IMR-90 (cell line): Measurements from ENCODE around the gene CHD2. TPM values are rescaled to one million over a fixed set of nuclear protein-coding genes. Genes with fewer than 3 reads are reported as not detected.
A peak's percentile ranks its signal among the peaks of the same experiment; 100 is the strongest.

Experiments
- ATAC-seq: fragments of 200-7000 bp; cut with Tn5 transposase; 2 replicates; pipeline ENCODE4 v1.9.1; 2020; ENCODE audit warnings: low read depth, mild to moderate bottlenecking, moderate library complexity
- BruUV-seq: library from RNA; stranded (reverse); fragments of 400-500 nt; replicated peaks from 2 replicates; lab custom pipeline; 2021; lab: Mats Ljungman, UMichigan
- CTCF ChIA-PET: fragments of 300-600 bp; formaldehyde crosslinking; extraction: SDS; loops from one replicate; lab custom pipeline; 2021; ENCODE audit warnings: antibody characterized with exemption; lab: Yijun Ruan, JAX
- POLR2A ChIA-PET: fragments of 300-600 bp; sonication (Branson Sonifier 250); formaldehyde crosslinking; loops from one replicate; lab custom pipeline; 2022; ENCODE audit warnings: antibody characterized with exemption; ENCODE audit not compliant: unreplicated experiment; lab: Charles Lee
- DNase-seq: peaks from one replicate; pipeline ENCODE4 v3.0.0; 2013
- H2AFZ ChIP-seq: replicated peaks from 2 replicates; pipeline ENCODE3; 2013; ENCODE audit warnings: low read length, mild to moderate bottlenecking; ENCODE audit not compliant: poor library complexity
- H2AK5ac ChIP-seq: 2 replicates; pipeline ENCODE4 v1.6.1; 2013; ENCODE audit warnings: low read depth, low read length, inconsistent platforms
- H2AK9ac ChIP-seq: replicated peaks from 2 replicates; pipeline ENCODE3; 2013; ENCODE audit warnings: mild to moderate bottlenecking, low read depth, low read length, moderate library complexity; ENCODE audit not compliant: poor library complexity
- H2BK120ac ChIP-seq: 2 replicates; pipeline ENCODE4 v1.6.1; 2013; ENCODE audit warnings: low read depth, low read length, inconsistent platforms
- H2BK15ac ChIP-seq: 3 replicates; pipeline ENCODE4 v1.6.1; 2013; ENCODE audit warnings: low read depth, low read length, inconsistent platforms
- H2BK20ac ChIP-seq: 2 replicates; pipeline ENCODE4 v1.6.1; 2013; ENCODE audit warnings: low read depth, mild to moderate bottlenecking, inconsistent platforms, low read length, moderate library complexity
- H2BK5ac ChIP-seq: 2 replicates; pipeline ENCODE4 v1.6.1; 2013; ENCODE audit warnings: mild to moderate bottlenecking, low read depth, low read length, inconsistent platforms; ENCODE audit not compliant: poor library complexity, severe bottlenecking
- H3K14ac ChIP-seq: replicated peaks from 2 replicates; pipeline ENCODE4 v1.6.1; 2013; ENCODE audit warnings: low read depth, low read length, inconsistent platforms
- H3K18ac ChIP-seq: 2 replicates; pipeline ENCODE4 v1.6.1; 2013; ENCODE audit warnings: low read depth, low read length, control low read depth
- H3K23ac ChIP-seq: 2 replicates; pipeline ENCODE4 v1.6.1; 2013; ENCODE audit warnings: low read depth, low read length, inconsistent platforms
- H3K27ac ChIP-seq: 2 replicates; pipeline ENCODE4 v1.5.1; 2013; ENCODE audit warnings: mild to moderate bottlenecking, control low read depth, low read length; ENCODE audit not compliant: insufficient read depth
- H3K27me3 ChIP-seq: 2 replicates; pipeline ENCODE4 v1.6.1; 2013; ENCODE audit warnings: low read length; ENCODE audit not compliant: control insufficient read depth, insufficient read depth
- H3K36me3 ChIP-seq: 2 replicates; pipeline ENCODE4 v1.6.1; 2013; ENCODE audit warnings: low read length, mixed read lengths; ENCODE audit not compliant: control insufficient read depth, insufficient read depth
- H3K4ac ChIP-seq: 2 replicates; pipeline ENCODE4 v1.6.1; 2013; ENCODE audit warnings: low read depth, low read length, inconsistent platforms
- H3K4me1 ChIP-seq: 2 replicates; pipeline ENCODE4 v1.6.1; 2013; ENCODE audit warnings: low read length, mixed read lengths; ENCODE audit not compliant: control insufficient read depth, insufficient read depth
- H3K4me2 ChIP-seq: 2 replicates; pipeline ENCODE4 v1.6.1; 2013; ENCODE audit warnings: low read depth, mild to moderate bottlenecking, control low read depth, low read length, moderate library complexity
- H3K4me3 ChIP-seq: 2 replicates; pipeline ENCODE4 v1.5.1; 2013; ENCODE audit warnings: low read depth, mild to moderate bottlenecking, control low read depth, low read length, moderate library complexity; ENCODE audit not compliant: insufficient read depth
- H3K56ac ChIP-seq: 2 replicates; pipeline ENCODE4 v1.6.1; 2013; ENCODE audit warnings: low read length, inconsistent platforms; ENCODE audit not compliant: insufficient read depth; ENCODE audit errors: extremely low read depth
- H3K79me1 ChIP-seq, 2 experiments: 2 replicates each; pipeline ENCODE4 v1.6.1; 2013; ENCODE audit warnings: low read length in 2 of 2, inconsistent platforms in 1 of 2, low read depth in 1 of 2
- H3K9ac ChIP-seq: 2 replicates; pipeline ENCODE4 v1.6.1; 2013; ENCODE audit warnings: low read depth, low read length, control low read depth
- H3K9me1 ChIP-seq: 2 replicates; pipeline ENCODE4 v1.6.1; 2013; ENCODE audit warnings: low read length, inconsistent platforms; ENCODE audit not compliant: insufficient read depth
- H3K9me3 ChIP-seq: 2 replicates; pipeline ENCODE4 v1.6.1; 2013; ENCODE audit warnings: low read length; ENCODE audit not compliant: control insufficient read depth, insufficient read depth
- H4K20me1 ChIP-seq: 2 replicates; pipeline ENCODE4 v1.6.1; 2013; ENCODE audit warnings: low read length, inconsistent platforms; ENCODE audit not compliant: insufficient read depth
- H4K5ac ChIP-seq: 2 replicates; pipeline ENCODE4 v1.6.1; 2013; ENCODE audit warnings: mild to moderate bottlenecking, low read depth, low read length, control low read depth
- H4K8ac ChIP-seq, 2 experiments: 2 replicates each; pipeline ENCODE4 v1.6.1; 2013; ENCODE audit warnings: low read depth in 2 of 2, low read length in 2 of 2, control low read depth in 1 of 2, inconsistent platforms in 1 of 2
- H4K91ac ChIP-seq: 2 replicates; pipeline ENCODE4 v1.6.1; 2013; ENCODE audit warnings: low read depth, low read length, inconsistent platforms; ENCODE audit not compliant: insufficient read depth
- BHLHE40 ChIP-seq: fragments of 150-350 bp; IDR thresholded peaks from 2 replicates; pipeline ENCODE4 v1.6.1; 2016; ENCODE audit warnings: mild to moderate bottlenecking, low read depth, low read length
- CEBPB ChIP-seq: IDR thresholded peaks from 2 replicates; pipeline ENCODE4 v1.6.1; 2012; ENCODE audit warnings: low read depth, low read length, improper control_type of control experiment
- CHD1 ChIP-seq: IDR thresholded peaks from 2 replicates; pipeline ENCODE4 v1.6.1; 2012; ENCODE audit warnings: low read depth, low read length, improper control_type of control experiment
- ELK1 ChIP-seq: fragments of 150-350 bp; IDR thresholded peaks from 2 replicates; pipeline ENCODE4 v1.6.1; 2016; ENCODE audit warnings: low read depth, mild to moderate bottlenecking, low read length, moderate library complexity, borderline replicate concordance
- MXI1 ChIP-seq: IDR thresholded peaks from 2 replicates; pipeline ENCODE4 v1.6.1; 2012; ENCODE audit warnings: low read depth, mild to moderate bottlenecking, low read length, moderate library complexity, borderline replicate concordance
- NFE2L2 ChIP-seq: fragments of 150-350 bp; IDR thresholded peaks from 2 replicates; pipeline ENCODE4 v1.6.1; 2016; ENCODE audit warnings: low read depth, mild to moderate bottlenecking, low read length
- POLR2A ChIP-seq: IDR thresholded peaks from 2 replicates; pipeline ENCODE4 v1.6.1; 2012; ENCODE audit warnings: mild to moderate bottlenecking, low read depth, low read length
- RCOR1 ChIP-seq: IDR thresholded peaks from 2 replicates; pipeline ENCODE4 v1.6.1; 2012; ENCODE audit warnings: mild to moderate bottlenecking, low read length, improper control_type of control experiment; ENCODE audit not compliant: insufficient replicate concordance
- RFX5 ChIP-seq: IDR thresholded peaks from 2 replicates; pipeline ENCODE4 v1.8.0; 2012; ENCODE audit warnings: low read depth, mild to moderate bottlenecking, low read length, moderate library complexity
- SMC3 ChIP-seq: fragments of 150-350 bp; IDR thresholded peaks from 2 replicates; pipeline ENCODE4 v1.6.1; 2016; ENCODE audit warnings: low read depth, mild to moderate bottlenecking, antibody characterized with exemption, low read length, moderate library complexity
- WGBS, 2 experiments: methylation state at CpG; one replicate each; pipeline versions ENCODE4 v1.1.5 to v1.1.7; 2013; ENCODE audit warnings: missing lambda C conversion rate in 2 of 2; ENCODE audit not compliant: insufficient read length in 1 of 2; ENCODE audit errors: extremely low coverage in 2 of 2; 5-methylcytosine and 5-hydroxymethylcytosine counted together
- dilution Hi-C: fragments of 300-500 bp; cut with HindIII; formaldehyde crosslinking; loops from one replicate; pipeline ENCODE4 v1.14.3; 2018; ENCODE audit warnings: low sequenced_read_pairs; ENCODE audit not compliant: unreplicated experiment
- in situ Hi-C: fragments of 300-500 bp; cut with MboI; formaldehyde crosslinking; loops from 3 replicates; pipeline ENCODE4 v1.14.3; 2019; ENCODE audit warnings: low sequenced_read_pairs, inconsistent platforms, mixed read lengths
- intact Hi-C: fragments of 100-400 bp; cut with micrococcal nuclease; formaldehyde crosslinking; loops from 2 replicates; pipeline ENCODE4 v1.10.0; 2022
- polyA plus RNA-seq, 3 experiments: library from polyadenylated mRNA; depleted of rRNA; stranded (reverse); fragments of >200 nt; gene quantifications; 2 replicates each; pipeline ENCODE4 v1.2.3, GENCODE V29; 2012; ENCODE audit warnings: low replicate concordance in 1 of 3
- total RNA-seq: library from RNA; depleted of rRNA; stranded (reverse); fragments of >200 nt; gene quantifications from 2 replicates; pipeline ENCODE4 v1.2.3, GENCODE V29; 2012

Gene CHD2
- total and polyA plus RNA-seq, 2 of the 4 experiments (the other 2 are of a cell fraction): 44.9 to 64.7 TPM

GRCh38 chr15:92880796-92881195, 19.3 kb upstream of the CHD2 start:
- no peak overlapping the region for H2BK120ac ChIP-seq
- peak overlapping the region; percentile 49; the same call in 1 of the 3 replicates for H2BK15ac ChIP-seq
- no peak overlapping the region for H2BK20ac ChIP-seq
- peaks cover 4 to 10% of the 10 kb centered on the region in 2 experiments; a peak in 2 of 4 replicates for H3K79me1 ChIP-seq
- H4K5ac ChIP-seq: peak overlapping the region; percentile 43; the same call in 1 of the 2 replicates
- H3K4me2 ChIP-seq: no peak overlapping the region; the same call in 1 of the 2 replicates
- H2AFZ ChIP-seq: no peak overlapping the region
- no peak for DNase-seq
- no peak for ATAC-seq
- H3K27ac ChIP-seq: no peak overlapping the region
- no CpG with 5 or more reads among the region's 2 CpGs for WGBS, 2 experiments
- H3K9ac ChIP-seq: no peak overlapping the region; the same call in 1 of the 2 replicates
- no peak overlapping the region; the same call in 1 of the 2 replicates for H3K18ac ChIP-seq
- no peak overlapping the region for H2BK5ac ChIP-seq
- dilution Hi-C loops (no loop called here), intact Hi-C loops (no loop called here), in situ Hi-C loops (loop anchor here (5.0 kb wide), 1 partner anchor 68 kb away; no protein-coding TSS in a partner anchor)
- no peaks in the 10 kb centered on the region; the same call in 1 of the 2 replicates for H3K36me3 ChIP-seq
- H2AK9ac ChIP-seq: no peak overlapping the region
- BruUV-seq: no TSS peak
- TF ChIP-seq BHLHE40 (no peak), CEBPB (no peak), NFE2L2 (no peak), RFX5 (no peak), SMC3 (no peak), POLR2A (no peak), RCOR1 (no peak), ELK1 (no peak), CHD1 (no peak), MXI1 (no peak)
- POLR2A ChIA-PET: interaction anchor here (0.5 to 2.0 kb wide), 2 partner anchors 20 to 58 kb away, joined by 3 to 25 read pairs; partner anchors contain the start of gene CHD2
- H3K4me3 ChIP-seq: no peak overlapping the region
- peak overlapping the region; percentile 85 to 97; a peak in 3 of 4 replicates for H4K8ac ChIP-seq
- no peak overlapping the region for H2AK5ac ChIP-seq
- H3K14ac ChIP-seq: peak overlapping the region; percentile 85; the same call in 1 of the 2 replicates
- H4K20me1 ChIP-seq: peaks cover 3% of the 10 kb centered on the region; the same call in 1 of the 2 replicates
- no peak overlapping the region for H4K91ac ChIP-seq
- H3K4me1 ChIP-seq: peaks cover 7% of the 10 kb centered on the region
- CTCF ChIA-PET: no interaction called here
- H3K4ac ChIP-seq: peak overlapping the region; percentile 33; the same call in 1 of the 2 replicates
- H3K56ac ChIP-seq: no peak overlapping the region; the same call in 1 of the 2 replicates
- no peaks in the 10 kb centered on the region for H3K27me3 ChIP-seq
- H3K23ac ChIP-seq: no peak overlapping the region; the same call in 1 of the 2 replicates
- peaks cover 2% of the 10 kb centered on the region; the same call in 1 of the 2 replicates for H3K9me1 ChIP-seq
- H3K9me3 ChIP-seq: no peaks in the 10 kb centered on the region
